ENCODE results near the gene C2orf68.

- TF ChIP-seq, protein P1, sequence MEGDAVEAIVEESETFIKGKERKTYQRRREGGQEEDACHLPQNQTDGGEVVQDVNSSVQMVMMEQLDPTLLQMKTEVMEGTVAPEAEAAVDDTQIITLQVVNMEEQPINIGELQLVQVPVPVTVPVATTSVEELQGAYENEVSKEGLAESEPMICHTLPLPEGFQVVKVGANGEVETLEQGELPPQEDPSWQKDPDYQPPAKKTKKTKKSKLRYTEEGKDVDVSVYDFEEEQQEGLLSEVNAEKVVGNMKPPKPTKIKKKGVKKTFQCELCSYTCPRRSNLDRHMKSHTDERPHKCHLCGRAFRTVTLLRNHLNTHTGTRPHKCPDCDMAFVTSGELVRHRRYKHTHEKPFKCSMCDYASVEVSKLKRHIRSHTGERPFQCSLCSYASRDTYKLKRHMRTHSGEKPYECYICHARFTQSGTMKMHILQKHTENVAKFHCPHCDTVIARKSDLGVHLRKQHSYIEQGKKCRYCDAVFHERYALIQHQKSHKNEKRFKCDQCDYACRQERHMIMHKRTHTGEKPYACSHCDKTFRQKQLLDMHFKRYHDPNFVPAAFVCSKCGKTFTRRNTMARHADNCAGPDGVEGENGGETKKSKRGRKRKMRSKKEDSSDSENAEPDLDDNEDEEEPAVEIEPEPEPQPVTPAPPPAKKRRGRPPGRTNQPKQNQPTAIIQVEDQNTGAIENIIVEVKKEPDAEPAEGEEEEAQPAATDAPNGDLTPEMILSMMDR (IDR thresholded peaks at IDR 0.05): no peak
- no peak for TF ChIP-seq POLR2A (IDR thresholded peaks at IDR 0.05)
These were observed 2.0 kb upstream of the C2orf68 start for GRCh38 chr2:85613717-85614515.
